Adipose tissue (tissue), 3 donors: ENCODE results near the gene OR8A1. TPM values are rescaled to one million over a fixed set of nuclear protein-coding genes. Genes with fewer than 3 reads are reported as not detected.
"Not testable (repeated sequence)": the region's sequence is repeated elsewhere in the genome, so short reads cannot be mapped to it uniquely, and the experiment has no call there.

Experiments used
- H3K27ac ChIP-seq: one replicate; pipeline ENCODE4 v1.5.1; 2013; ENCODE audit warnings: low read depth, low read length
- WGBS, 3 donors: extraction: QIAGEN DNeasy Blood & Tissue Kit; methylation state at CpG; one replicate each; pipeline ENCODE4 v1.1.7; 2013; 5-methylcytosine and 5-hydroxymethylcytosine counted together
- polyA plus RNA-seq, 3 donors: library from polyadenylated mRNA; stranded (reverse); fragments of 200-250 nt; gene quantifications; one replicate each; pipeline ENCODE4 v1.2.3, GENCODE V29; 2013
- donor health status: healthy with polysubstance abuse.
- donor health status: Bipolar disorder and iron deficiency.
- donor health status: healthy.

Gene OR8A1
- polyA plus RNA-seq, 3 donors, result under 0.01 TPM; not detected in 2

- 61 to 77% (median 73%) methylated on average over 4 of the region's 4 CpGs for WGBS, 3 donors
- H3K27ac ChIP-seq, result no peak overlapping the region
These were observed 15.0 kb downstream of the OR8A1 start for GRCh38 chr11:124584681-124585372.

GRCh38 chr11:124586238-124586860 is 16.6 kb downstream of the OR8A1 start:
- H3K27ac ChIP-seq, result no peak overlapping the region
- WGBS, 3 donors, result 32 to 49% (median 46%) methylated on average over 3 of the region's 3 CpGs

GRCh38 chr11:124591430-124591829 is 21.6 kb downstream of the OR8A1 start:
- WGBS, 3 donors, result 63 to 87% (median 86%) methylated on average over 2 of the region's 2 CpGs
- no peak overlapping the region for H3K27ac ChIP-seq

DNA sequence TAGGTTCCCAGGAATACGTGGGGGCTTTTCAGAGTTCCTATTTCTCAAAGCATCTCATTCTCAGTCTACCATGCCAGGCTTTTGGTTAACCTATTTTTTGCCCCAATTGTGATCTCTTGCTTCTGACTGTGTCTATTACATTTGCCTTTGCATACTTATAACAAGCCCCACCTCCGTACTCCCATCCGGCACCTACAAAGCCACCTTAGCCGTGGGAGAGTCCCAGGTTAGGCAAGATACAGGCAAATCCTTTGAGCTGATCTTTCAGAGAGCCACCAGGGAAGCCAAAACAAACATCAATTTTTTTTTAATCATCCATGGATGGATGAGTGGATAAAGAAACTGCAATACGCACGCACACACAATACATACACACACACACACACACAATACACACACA is 22.8 kb downstream of the OR8A1 start:
- WGBS, 3 donors, result 76 to 87% (median 85%) methylated on average over 6 of the region's 6 CpGs
- no peak overlapping the region for H3K27ac ChIP-seq

DNA sequence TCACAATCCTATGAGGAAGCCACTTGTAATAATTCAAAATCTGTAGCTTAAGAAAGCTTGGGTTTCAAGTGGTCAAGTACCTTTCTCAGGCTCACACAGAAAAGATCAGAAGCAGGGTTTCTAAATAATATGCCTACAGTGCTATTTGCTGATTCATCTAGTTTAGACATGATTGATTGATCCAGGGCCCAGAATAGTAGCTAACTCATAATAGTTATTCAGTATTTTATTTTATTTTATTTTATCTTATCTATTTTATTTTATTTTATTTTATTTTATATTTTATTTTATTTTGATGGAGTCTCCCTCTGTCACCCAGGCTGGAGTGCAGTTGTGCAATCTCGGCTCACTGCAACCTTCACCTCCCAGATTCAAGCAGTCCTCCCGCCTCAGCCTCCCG is 25.5 kb downstream of the OR8A1 start:
- no peak overlapping the region for H3K27ac ChIP-seq
- 91 to 93% (median 91%) methylated on average over 3 of the region's 3 CpGs for WGBS, 3 donors

DNA sequence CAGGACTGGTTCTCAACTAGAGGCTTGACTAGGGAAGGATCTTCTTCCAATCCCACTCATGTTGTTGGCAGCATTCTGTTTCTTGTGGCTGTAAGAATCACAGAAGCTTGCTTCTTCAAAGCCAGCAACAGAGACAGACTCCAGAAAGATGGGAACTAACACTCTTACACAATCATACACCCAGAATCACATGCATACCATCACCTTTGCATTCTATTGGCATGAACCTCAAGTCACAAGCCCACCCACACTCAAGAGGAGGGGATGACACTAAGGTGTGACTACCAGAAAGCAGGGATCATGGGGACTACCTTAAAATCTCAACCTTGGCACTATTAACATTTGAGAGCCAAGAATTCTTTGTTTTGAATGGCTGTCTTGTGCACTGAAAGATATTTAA is 27.8 kb downstream of the OR8A1 start:
- H3K27ac ChIP-seq, result no peak overlapping the region

DNA sequence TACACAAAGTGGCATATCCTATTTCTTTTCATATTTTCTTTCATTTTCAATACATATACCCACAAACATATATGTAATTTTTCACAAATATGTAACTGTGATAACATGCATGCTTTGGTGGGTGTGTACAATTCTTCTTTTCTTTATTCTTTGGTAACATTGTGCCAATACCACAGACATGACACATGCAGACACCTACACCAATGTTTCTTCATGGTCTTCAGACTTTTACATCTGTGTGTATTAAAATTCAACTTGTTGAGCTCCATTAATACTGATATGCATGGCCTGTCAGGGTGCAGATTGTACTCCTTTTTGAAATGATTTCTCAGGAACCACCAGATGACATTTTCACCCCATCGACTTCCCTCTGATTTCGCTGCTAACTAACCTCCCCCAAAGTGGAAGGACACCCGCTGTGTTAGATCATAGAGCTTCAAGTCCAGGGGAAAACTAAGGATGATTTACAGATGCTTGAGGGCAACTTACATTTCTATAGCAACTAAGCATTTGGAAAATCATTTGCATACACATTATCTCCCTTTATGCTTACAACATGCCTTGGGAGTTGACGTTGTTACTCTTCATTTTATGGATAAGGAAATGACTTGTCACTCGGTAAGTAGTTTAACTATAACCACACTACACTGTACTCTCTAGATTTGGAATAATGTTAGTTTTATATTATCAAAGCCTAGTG is 31.0 kb downstream of the OR8A1 start:
- no peak overlapping the region for H3K27ac ChIP-seq
- 58 to 67% (median 62%) methylated on average over 5 of the region's 5 CpGs for WGBS, 3 donors

DNA sequence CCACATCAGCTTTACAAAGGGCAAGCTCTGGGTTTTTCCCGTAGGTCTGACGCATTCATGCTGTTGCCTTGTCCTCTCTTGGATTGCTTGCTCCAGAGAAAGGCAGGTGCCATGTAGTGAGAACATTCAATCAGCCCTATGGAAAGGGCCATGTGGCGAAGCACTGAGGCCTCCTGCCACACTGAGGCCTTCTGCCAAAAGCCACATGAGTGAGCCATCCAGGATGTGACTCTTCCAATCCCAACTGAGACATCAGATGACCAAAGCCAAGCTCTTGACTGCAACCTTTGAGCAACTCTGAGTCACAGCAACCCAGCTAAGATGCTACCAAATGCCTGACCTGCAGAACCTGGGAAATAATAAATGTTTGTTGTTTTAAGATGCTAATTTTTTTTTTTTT is 32.4 kb downstream of the OR8A1 start:
- WGBS, 3 donors, result 65 to 87% (median 85%) methylated on average over 3 of the region's 3 CpGs
- no peak overlapping the region for H3K27ac ChIP-seq

- H3K27ac ChIP-seq, result not testable (repeated sequence)
- WGBS, 3 donors, result 75 to 82% (median 81%) methylated on average over 3 of the region's 3 CpGs
These were observed 32.9 kb downstream of the OR8A1 start for GRCh38 chr11:124602723-124603122.

DNA sequence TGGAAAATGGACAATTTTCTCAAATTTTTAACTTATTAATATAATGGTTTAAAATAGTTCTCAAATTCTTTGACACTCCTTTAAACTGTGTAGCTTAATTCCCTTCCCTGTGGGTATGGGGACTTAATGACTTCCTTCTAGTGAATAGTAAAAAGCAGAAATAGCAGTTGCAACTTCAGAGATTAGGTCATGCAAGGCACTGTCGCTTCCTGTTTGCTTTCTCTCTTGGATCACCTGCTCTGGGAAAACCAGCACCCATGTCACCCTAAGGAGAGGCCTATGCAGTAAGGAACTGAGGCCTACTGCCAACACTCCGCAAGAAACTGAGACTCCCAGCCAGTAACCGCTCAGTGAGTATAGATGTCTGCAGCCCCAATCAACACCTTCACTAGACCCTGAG is 35.9 kb downstream of the OR8A1 start:
- H3K27ac ChIP-seq, result no peak overlapping the region
- 65 to 77% (median 71%) methylated on average over 3 of the region's 3 CpGs for WGBS, 3 donors

GRCh38 chr11:124608147-124608546 is 38.4 kb downstream of the OR8A1 start:
- no peak overlapping the region for H3K27ac ChIP-seq

DNA sequence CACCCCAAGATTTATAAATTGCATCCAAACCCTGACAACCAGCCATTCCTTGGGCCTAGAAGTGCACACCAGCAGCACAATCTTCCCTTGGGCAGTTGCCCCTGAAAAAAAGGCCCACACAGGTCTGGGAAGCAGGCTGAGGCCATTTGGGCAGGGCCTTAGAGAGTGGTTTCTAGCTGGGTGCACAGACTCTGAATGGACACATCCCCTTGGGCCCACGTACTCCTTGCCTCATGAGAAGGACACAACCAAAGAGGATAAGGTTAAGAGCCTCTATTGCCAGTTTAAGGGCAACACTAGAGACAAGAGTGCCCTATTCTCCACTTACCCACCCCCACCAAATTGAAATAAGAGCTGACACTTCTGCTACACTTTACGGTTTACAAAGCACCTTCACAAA is 40.5 kb downstream of the OR8A1 start:
- 75 to 93% (median 92%) methylated on average over 2 of the region's 2 CpGs for WGBS, 3 donors
- H3K27ac ChIP-seq, result no peak overlapping the region

GRCh38 chr11:124611064-124611463 is 41.3 kb downstream of the OR8A1 start, which contains the start of gene PANX3:
Gene PANX3, plus strand, starts transcription at chr11:124611428. Its CDS starts 129 bp downstream, at chr11:124611557.
- no peak within 1 kb of the TSS for H3K27ac ChIP-seq
- 65 to 86% (median 81%) methylated on average over 5 of the region's 5 CpGs for WGBS, 3 donors

DNA sequence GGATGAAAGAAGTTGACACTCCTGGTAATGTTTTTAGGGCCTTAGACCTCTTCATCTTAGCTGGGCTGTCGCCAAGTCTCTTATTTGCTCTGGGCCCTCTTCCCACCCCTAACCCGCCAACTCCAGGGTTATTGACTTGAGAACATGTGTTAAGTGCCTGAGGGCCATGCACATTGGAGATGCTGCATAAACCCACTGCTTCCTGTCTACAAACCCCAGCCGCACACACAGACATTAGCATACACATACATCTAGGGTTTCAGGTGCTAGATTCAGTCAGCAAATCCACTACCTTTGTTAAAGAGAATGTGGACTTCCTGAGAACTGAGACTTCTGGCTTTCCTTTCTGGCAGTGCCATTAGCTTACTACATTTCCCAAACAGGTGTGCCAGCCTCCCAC is 42.2 kb downstream of the OR8A1 start:
- WGBS, 3 donors, result 63 to 73% (median 64%) methylated on average over 3 of the region's 3 CpGs
- H3K27ac ChIP-seq, result no peak overlapping the region

DNA sequence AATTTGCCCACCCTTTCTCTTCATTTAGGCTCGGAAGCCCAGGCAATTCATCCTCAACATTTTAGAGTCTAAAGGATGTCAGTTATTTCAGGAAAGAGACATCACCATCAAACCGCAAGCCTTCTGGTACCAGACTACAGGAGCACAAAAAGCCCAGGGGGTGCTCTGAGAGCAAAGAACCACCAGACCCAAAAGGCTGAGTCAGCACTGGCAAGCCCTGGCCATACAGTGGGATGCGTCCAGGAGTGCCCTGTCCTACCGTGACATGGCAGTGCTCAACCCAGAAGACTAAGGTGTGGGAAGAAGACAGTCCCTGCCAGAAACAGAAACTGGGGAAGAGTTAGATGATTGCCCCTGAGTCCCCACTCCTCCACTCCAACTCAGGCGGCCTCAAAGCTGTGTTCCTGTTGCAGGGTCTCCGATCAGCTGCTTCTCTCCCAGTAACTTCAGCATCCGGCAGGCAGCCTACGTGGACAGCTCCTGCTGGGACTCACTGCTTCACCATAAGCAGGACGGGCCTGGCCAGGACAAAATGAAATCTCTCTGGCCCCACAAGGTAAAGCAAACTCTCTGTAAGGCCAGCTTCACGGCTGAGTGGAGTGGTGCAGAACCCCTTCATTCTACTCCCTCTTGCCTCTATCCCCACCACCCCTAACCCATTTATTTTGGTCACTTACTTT is 42.9 kb downstream of the OR8A1 start:
- no peak overlapping the region for H3K27ac ChIP-seq
- 54 to 72% (median 67%) methylated on average over 10 of the region's 10 CpGs for WGBS, 3 donors

DNA sequence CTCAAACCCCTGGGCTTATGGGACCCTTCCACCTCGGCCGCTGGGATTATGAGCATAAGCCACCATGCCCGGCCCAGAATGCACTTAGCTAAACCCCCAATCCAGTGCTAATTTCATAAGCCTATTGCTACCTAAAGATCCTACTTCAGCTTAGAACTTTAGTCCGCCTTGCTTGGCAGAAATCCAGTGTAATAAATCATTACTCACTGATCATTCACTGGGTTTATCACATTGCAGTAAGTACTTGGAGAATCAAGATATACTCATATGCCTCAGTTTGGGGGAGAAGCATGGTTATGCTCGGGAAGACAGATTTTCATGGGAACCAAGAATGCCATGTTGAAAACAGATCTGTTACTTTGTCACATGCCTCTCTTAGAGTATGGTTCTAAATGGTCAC is 49.1 kb downstream of the OR8A1 start:
- no peak overlapping the region for H3K27ac ChIP-seq
- 68 to 85% (median 82%) methylated on average over 5 of the region's 5 CpGs for WGBS, 3 donors
